ENCODE measurements around the gene CMTM2. TPM values are rescaled to one million over a fixed set of nuclear protein-coding genes. Genes with fewer than 3 reads are reported as not detected.

Gene CMTM2
- total and polyA plus RNA-seq, 2 of the 4 experiments (the other 2 are of a cell fraction): not detected

DNA sequence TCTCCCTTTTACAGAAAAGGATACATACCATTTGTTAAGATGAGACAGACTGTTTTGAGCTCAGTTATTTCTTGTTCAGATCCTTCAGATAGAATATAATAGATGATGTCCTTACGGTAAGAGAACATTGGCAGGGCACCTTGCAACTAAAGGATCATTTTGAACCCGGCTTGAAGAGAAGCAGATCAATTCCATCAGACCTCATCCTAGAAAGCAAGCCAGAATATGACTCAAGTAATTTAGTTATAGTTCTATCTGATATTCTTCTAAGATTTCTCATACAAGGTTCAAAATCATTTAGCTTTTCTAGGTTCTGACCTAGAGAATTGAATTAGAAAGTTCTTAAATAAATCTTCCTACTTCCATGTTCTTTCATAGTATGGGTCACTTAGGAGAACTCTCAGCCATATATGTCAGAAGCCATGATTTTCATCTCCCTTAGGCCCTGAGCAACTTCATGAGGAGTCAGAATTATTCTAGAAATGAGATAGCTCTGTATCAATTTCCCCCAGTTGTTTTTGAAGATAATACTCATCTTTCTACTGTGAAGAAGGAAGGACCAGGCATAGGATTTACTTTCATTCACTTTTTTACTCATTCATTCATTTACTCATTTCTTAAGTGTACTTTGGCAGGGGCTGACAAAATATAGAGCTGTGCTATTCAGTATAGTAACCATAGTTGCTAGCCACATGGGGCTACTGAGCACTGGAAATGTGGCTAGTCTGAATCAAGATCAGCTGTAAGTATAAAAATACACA lies 15.5 kb upstream of the CMTM2 start:
- peaks cover 23% of the 10 kb centered on the region for H3K36me3 ChIP-seq (ENCODE audit: control insufficient read depth, insufficient read depth, low read length)
- H3K4me2 ChIP-seq (ENCODE audit: low read depth, low read length): no peak overlapping the region
- no TSS peak for BruUV-seq (replicated peaks)
- H3K4me3 ChIP-seq (ENCODE audit: insufficient read depth, low read depth, low read length): no peak overlapping the region
- ChIA-PET POLR2A (ENCODE audit: unreplicated experiment) (interaction anchor here (0.7 kb wide), 1 partner anchor 26 kb away, joined by 5 read pairs; no protein-coding TSS in a partner anchor), CTCF (interaction anchor here (1.0 kb wide), 1 partner anchor 52 kb away, joined by 3 read pairs; no protein-coding TSS in a partner anchor)
- H3K79me1 ChIP-seq (ENCODE audit: low read depth in 1 of 2, low read length in 2 of 2): peaks cover 15 to 38% of the 10 kb centered on the region in 2 experiments; a peak in 3 of 4 replicates
- intact Hi-C loops (cut with micrococcal nuclease) (no loop called here), in situ Hi-C loops (cut with MboI; ENCODE audit: low sequenced_read_pairs) (no loop called here), dilution Hi-C loops (cut with HindIII; ENCODE audit: low sequenced_read_pairs, unreplicated experiment) (no loop called here)
- H4K5ac ChIP-seq (ENCODE audit: low read depth, low read length): no peak overlapping the region
- H2AK9ac ChIP-seq (replicated peaks; ENCODE audit: low read depth, low read length, poor library complexity): no peak overlapping the region
- H3K18ac ChIP-seq (ENCODE audit: low read depth, low read length): no peak overlapping the region
- no peaks in the 10 kb centered on the region for H3K27me3 ChIP-seq (ENCODE audit: control insufficient read depth, insufficient read depth, low read length)
- H3K27ac ChIP-seq (ENCODE audit: insufficient read depth, low read length): no peak overlapping the region
- no peaks in the 10 kb centered on the region for H3K9me3 ChIP-seq (ENCODE audit: control insufficient read depth, insufficient read depth, low read length)
- H4K8ac ChIP-seq (ENCODE audit: low read depth in 2 of 2, low read length in 2 of 2): no peak overlapping the region
- no peak overlapping the region for H3K56ac ChIP-seq (ENCODE audit: extremely low read depth, insufficient read depth, low read length)
- DNase-seq (no peak), ATAC-seq (ENCODE audit: low read depth) (no peak)
- no CpG with 5 or more reads among the region's 2 CpGs for WGBS, 2 experiments (ENCODE audit: extremely low coverage in 2 of 2, insufficient read length in 1 of 2)
- H3K14ac ChIP-seq (replicated peaks; ENCODE audit: low read depth, low read length): no peak overlapping the region
- H3K4ac ChIP-seq (ENCODE audit: low read depth, low read length): no peak overlapping the region
- H2BK20ac ChIP-seq (ENCODE audit: low read depth, low read length): no peak overlapping the region
- TF ChIP-seq NFE2L2 (IDR thresholded peaks at IDR 0.05; ENCODE audit: low read depth, low read length): no peak
- TF ChIP-seq RFX5 (IDR thresholded peaks at IDR 0.05; ENCODE audit: low read depth, low read length): no peak
- TF ChIP-seq SMC3 (IDR thresholded peaks at IDR 0.05; ENCODE audit: low read depth, low read length): no peak
- no peak for TF ChIP-seq CEBPB (IDR thresholded peaks at IDR 0.05; ENCODE audit: low read depth, low read length)
- TF ChIP-seq BHLHE40 (IDR thresholded peaks at IDR 0.05; ENCODE audit: low read depth, low read length): no peak
- TF ChIP-seq FOS (IDR thresholded peaks at IDR 0.05; ENCODE audit: low read depth, low read length): no peak
- TF ChIP-seq CHD1 (IDR thresholded peaks at IDR 0.05; ENCODE audit: low read depth, low read length): no peak
- TF ChIP-seq CTCF (conservative IDR thresholded peaks at IDR 0.05; ENCODE audit: low read depth, low read length): no peak
- H3K23ac ChIP-seq (ENCODE audit: low read depth, low read length): no peak overlapping the region
- no peak overlapping the region for H3K9ac ChIP-seq (ENCODE audit: low read depth, low read length)
- H2BK5ac ChIP-seq (ENCODE audit: low read depth, low read length, poor library complexity, severe bottlenecking): no peak overlapping the region
- H3K4me1 ChIP-seq (ENCODE audit: control insufficient read depth, insufficient read depth, low read length): peaks cover 2% of the 10 kb centered on the region; the same call in 1 of the 2 replicates
- no peak overlapping the region for H2BK120ac ChIP-seq (ENCODE audit: low read depth, low read length)
- H2BK15ac ChIP-seq (ENCODE audit: low read depth, low read length): no peak overlapping the region
- no peak overlapping the region for H2AFZ ChIP-seq (replicated peaks; ENCODE audit: low read length, poor library complexity)
- H3K9me1 ChIP-seq (ENCODE audit: insufficient read depth, low read length): no peaks in the 10 kb centered on the region
- H2AK5ac ChIP-seq (ENCODE audit: low read depth, low read length): no peak overlapping the region
- no peak overlapping the region for H4K91ac ChIP-seq (ENCODE audit: insufficient read depth, low read depth, low read length)
- 0 out of 2 replicates have a peak, but pooled peaks cover 3% of the 10 kb centered on the region for H4K20me1 ChIP-seq (ENCODE audit: insufficient read depth, low read length)
